Adrenal gland (tissue), 12 donors: ENCODE results near the gene TPRN. TPM values are rescaled to one million over a fixed set of nuclear protein-coding genes. Genes with fewer than 3 reads are reported as not detected.

Experiments used
- DNase-seq, 7 donors: peaks; one replicate each; pipeline ENCODE4 v3.0.0-alpha.2; 2019 to 2020
- H3K27ac ChIP-seq, 5 donors: fragments of 200-600 bp; sonication (generic) in 4 of 5; 1 replicate in 3 of 5; 2 replicates in 2 of 5; pipeline versions ENCODE4 v1.5.1 to v1.8.0; 2016 to 2020; ENCODE audit warnings: mild to moderate bottlenecking in 1 of 5
- H3K27me3 ChIP-seq: fragments of 200-600 bp; 2 replicates; pipeline ENCODE4 v1.8.0; 2021
- H3K36me3 ChIP-seq, 2 donors: fragments of 200-600 bp; replicated peaks in 1 of 2; 1 replicate in 1 of 2; 2 replicates in 1 of 2; pipeline versions ENCODE4 v1.5.1 to v1.8.0; 2018 to 2022
- H3K4me1 ChIP-seq, 2 donors: fragments of 200-600 bp; replicated peaks in 1 of 2; 1 replicate in 1 of 2; 2 replicates in 1 of 2; pipeline versions ENCODE4 v1.5.1 to v1.8.0; 2018 to 2021
- H3K4me3 ChIP-seq, 4 donors: fragments of 200-600 bp; sonication (generic) in 3 of 4; one replicate each; pipeline ENCODE4 v1.5.1; 2016 to 2018
- H3K9me3 ChIP-seq, 3 donors: fragments of 200-600 bp; sonication (generic) in 1 of 3; replicated peaks in 1 of 3; 1 replicate in 2 of 3; 2 replicates in 1 of 3; pipeline versions ENCODE4 v1.5.1 to v1.8.0; 2016 to 2021
- POLR2A ChIP-seq, 2 donors: fragments of 450-650 bp; IDR thresholded peaks; one replicate each; pipeline ENCODE4 v1.6.1; 2017; ENCODE audit warnings: antibody characterized with exemption in 2 of 2, mild to moderate bottlenecking in 2 of 2, moderate library complexity in 1 of 2
- WGBS, 4 donors: extraction: QIAGEN DNeasy Blood & Tissue Kit in 2 of 4; methylation state at CpG; one replicate each; pipeline versions ENCODE4 v1.1.5 to v1.1.7; 2013 to 2017; 5-methylcytosine and 5-hydroxymethylcytosine counted together
- intact Hi-C, 2 donors: fragments of 100-400 bp; cut with DNase I; formaldehyde crosslinking; loops; one replicate each; pipeline versions ENCODE4 v1.14.1 to v1.15.0; 2022 to 2023
- polyA plus RNA-seq, 3 donors: library from polyadenylated mRNA; stranded (reverse); fragments of 200-250 nt in 2 of 3; fragments of 350-450 nt in 1 of 3; fragmentation: Illumina TruSeq in 1 of 3; extraction: RNeasy Lipid Tissue Mini Kit (QIAGEN cat#74804) in 1 of 3; gene quantifications; one replicate each; pipeline ENCODE4 v1.2.3, GENCODE V29; 2013 to 2014
- total RNA-seq, 9 donors: library from RNA; depleted of rRNA in 4 of 9; stranded (reverse); fragments of >200 nt in 4 of 9; fragments of 120-200 nt in 1 of 9; fragmentation: NEBNext Ultra II Directional in 1 of 9; extraction: Animal tissue kit (Norgen Biotek cat#: 25700) in 1 of 9; gene quantifications; one replicate each; pipeline versions ENCODE4 v1.1.0 to v1.2.4, GENCODE V29; 2013 to 2023
- TF ChIP-seq, protein P1 (sequence below), 6 experiments: fragments of 450-650 bp in 4 of 6; fragments of 200-600 bp in 2 of 6; sonication (generic) in 1 of 6; IDR thresholded peaks; 1 replicate in 5 of 6; 2 replicates in 1 of 6; pipeline versions ENCODE4 v1.5.1 to v1.8.0; 2016 to 2021; ENCODE audit warnings: antibody characterized with exemption in 6 of 6, mild to moderate bottlenecking in 2 of 6, moderate library complexity in 1 of 6
- donor health status: healthy with polysubstance abuse.
- donor health status: Bipolar disorder and iron deficiency.
- donor health status: DM: yes; HTN: yes; CAD: no.
- donor health status: DM: no; HTN: no; CAD: no.
- donor health status: DM: no; HTN: no; CAD: no.
- donor health status: DM: yes; HTN: yes; CAD: no.

The TPRN gene
- total and polyA plus RNA-seq, 12 donors = 1.4 to 23.5 (median 8.5) TPM

DNA sequence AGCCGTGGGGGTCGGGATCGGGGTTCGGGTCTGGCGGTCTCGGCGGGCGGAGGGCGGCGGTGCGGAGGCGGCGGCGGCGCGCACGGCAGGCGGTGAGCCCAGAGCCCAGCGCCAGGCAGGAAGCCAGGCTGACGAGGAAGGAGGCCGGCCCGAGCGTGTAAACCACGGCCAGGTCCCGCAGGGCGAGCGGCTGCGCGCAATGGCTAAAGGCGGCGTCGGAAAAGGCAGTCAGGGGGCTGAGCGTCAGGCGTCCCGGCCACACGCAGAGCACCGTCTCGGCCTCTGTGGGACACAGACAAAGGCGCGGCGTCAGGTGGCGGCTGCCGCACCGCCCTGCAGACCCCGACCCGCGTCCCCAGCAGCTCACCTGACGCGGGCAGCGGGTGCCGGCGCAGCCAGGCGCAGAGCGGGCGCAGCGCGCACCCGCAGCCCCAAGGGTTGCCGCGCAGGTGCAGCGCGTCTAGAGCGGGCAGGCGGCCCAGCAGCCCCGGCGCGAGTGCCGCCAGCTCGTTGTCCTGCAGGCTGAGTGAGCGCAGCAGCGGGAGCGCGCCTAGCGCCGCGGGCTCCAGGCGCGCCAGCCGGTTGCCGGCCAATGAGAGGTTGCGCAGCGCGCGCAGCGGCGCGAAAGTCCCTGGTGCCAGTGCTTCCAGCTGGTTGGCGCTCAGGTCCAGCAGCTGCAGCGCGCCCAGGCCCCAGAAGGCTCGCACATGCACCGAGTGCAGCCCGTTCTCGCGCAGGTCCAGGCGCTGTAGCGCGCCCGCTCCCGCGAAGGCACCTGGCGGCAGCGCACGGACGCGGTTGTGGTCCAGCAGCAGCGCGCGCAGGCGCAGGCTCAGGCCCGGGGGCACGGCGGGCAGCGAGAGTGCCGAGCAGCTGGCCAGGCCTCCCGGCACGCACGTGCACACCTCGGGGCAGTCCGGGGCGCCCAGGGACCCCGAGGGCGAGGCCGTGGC lies 31.4 kb downstream of the TPRN start:
- intact Hi-C loops = no loop called here
- DNase-seq = peak in 1 of 7 donors; percentile 26
- Histone ChIP-seq H3K27me3 (peaks cover 80% of the 10 kb centered on the region), H3K9me3 (no peaks in the 10 kb centered on the region), H3K36me3 (no peaks in the 10 kb centered on the region), H3K4me3 (peak overlapping the region in 1 of 4 donors; percentile 23), H3K27ac (no peak overlapping the region), H3K4me1 (peaks cover 10 to 20% of the 10 kb centered on the region in 2 donors)
- TF ChIP-seq POLR2A (IDR thresholded peaks at IDR 0.05) = no peak
- TF ChIP-seq, protein P1, sequence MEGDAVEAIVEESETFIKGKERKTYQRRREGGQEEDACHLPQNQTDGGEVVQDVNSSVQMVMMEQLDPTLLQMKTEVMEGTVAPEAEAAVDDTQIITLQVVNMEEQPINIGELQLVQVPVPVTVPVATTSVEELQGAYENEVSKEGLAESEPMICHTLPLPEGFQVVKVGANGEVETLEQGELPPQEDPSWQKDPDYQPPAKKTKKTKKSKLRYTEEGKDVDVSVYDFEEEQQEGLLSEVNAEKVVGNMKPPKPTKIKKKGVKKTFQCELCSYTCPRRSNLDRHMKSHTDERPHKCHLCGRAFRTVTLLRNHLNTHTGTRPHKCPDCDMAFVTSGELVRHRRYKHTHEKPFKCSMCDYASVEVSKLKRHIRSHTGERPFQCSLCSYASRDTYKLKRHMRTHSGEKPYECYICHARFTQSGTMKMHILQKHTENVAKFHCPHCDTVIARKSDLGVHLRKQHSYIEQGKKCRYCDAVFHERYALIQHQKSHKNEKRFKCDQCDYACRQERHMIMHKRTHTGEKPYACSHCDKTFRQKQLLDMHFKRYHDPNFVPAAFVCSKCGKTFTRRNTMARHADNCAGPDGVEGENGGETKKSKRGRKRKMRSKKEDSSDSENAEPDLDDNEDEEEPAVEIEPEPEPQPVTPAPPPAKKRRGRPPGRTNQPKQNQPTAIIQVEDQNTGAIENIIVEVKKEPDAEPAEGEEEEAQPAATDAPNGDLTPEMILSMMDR (IDR thresholded peaks at IDR 0.05) = no peak
- WGBS, 4 donors = 0 to 2% (median 1%) methylated on average over 20 to 124 of the region's 124 CpGs

GRCh38 chr9:137168573-137168903 lies 32.0 kb downstream of the TPRN start:
- DNase-seq = no peak
- Histone ChIP-seq H3K4me1 (peaks cover 10 to 20% of the 10 kb centered on the region in 2 donors), H3K9me3 (no peaks in the 10 kb centered on the region), H3K27ac (no peak overlapping the region), H3K4me3 (peak overlapping the region in 1 of 4 donors; percentile 23), H3K27me3 (peaks cover 86% of the 10 kb centered on the region), H3K36me3 (no peaks in the 10 kb centered on the region)
- TF ChIP-seq POLR2A (IDR thresholded peaks at IDR 0.05) = no peak
- TF ChIP-seq, protein P1 (IDR thresholded peaks at IDR 0.05) = no peak
- intact Hi-C loops = no loop called here
- WGBS, 4 donors = 1% methylated on average over 18 to 36 of the region's 36 CpGs; no CpG with 5 or more reads in 1 of the 4 donors

DNA sequence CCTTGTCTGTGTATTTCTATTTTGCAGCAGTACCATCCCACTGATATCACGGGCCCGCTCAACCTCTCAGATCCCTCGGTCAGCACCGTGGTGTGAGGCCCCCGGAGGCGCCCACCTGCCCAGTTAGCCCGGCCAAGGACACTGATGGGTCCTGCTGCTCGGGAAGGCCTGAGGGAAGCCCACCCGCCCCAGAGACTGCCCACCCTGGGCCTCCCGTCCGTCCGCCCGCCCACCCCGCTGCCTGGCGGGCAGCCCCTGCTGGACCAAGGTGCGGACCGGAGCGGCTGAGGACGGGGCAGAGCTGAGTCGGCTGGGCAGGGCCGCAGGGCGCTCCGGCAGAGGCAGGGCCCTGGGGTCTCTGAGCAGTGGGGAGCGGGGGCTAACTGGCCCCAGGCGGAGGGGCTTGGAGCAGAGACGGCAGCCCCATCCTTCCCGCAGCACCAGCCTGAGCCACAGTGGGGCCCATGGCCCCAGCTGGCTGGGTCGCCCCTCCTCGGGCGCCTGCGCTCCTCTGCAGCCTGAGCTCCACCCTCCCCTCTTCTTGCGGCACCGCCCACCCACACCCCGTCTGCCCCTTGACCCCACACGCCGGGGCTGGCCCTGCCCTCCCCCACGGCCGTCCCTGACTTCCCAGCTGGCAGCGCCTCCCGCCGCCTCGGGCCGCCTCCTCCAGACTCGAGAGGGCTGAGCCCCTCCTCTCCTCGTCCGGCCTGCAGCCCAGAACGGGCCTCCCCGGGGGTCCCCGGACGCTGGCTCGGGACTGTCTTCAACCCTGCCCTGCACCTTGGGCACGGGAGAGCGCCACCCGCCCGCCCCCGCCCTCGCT lies 32.6 kb downstream of the TPRN start:
- intact Hi-C loops = no loop called here
- Histone ChIP-seq H3K4me3 (no peak overlapping the region), H3K4me1 (peaks cover 10 to 24% of the 10 kb centered on the region in 2 donors), H3K36me3 (no peaks in the 10 kb centered on the region), H3K27me3 (peaks cover 92% of the 10 kb centered on the region), H3K9me3 (no peaks in the 10 kb centered on the region), H3K27ac (no peak overlapping the region)
- 1 to 10% (median 4%) methylated on average over 2 to 57 of the region's 57 CpGs for WGBS, 4 donors
- DNase-seq = no peak
- no peak for TF ChIP-seq POLR2A (IDR thresholded peaks at IDR 0.05)
- TF ChIP-seq, protein P1 (IDR thresholded peaks at IDR 0.05) = no peak

DNA sequence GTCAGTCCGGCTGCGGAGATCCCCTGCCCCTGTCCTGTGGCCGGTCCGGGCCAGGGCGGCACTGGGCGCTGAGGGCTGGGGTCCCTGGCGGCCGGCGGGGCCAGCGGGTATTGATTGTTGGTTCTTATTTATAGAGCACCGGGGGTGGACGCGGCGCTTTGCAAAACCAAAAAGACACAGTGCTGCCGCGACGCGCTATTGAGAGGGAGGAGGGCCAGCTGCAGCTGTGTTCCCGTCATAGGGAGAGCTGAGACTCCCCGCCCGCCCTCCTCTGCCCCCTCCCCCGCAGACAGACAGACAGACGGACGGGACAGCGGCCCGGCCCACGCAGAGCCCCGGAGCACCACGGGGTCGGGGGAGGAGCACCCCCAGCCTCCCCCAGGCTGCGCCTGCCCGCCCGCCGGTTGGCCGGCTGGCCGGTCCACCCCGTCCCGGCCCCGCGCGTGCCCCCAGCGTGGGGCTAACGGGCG lies 33.2 kb downstream of the TPRN start:
- H3K36me3 ChIP-seq = no peaks in the 10 kb centered on the region
- H3K27me3 ChIP-seq = peaks cover 97% of the 10 kb centered on the region
- H3K9me3 ChIP-seq = no peaks in the 10 kb centered on the region
- H3K27ac ChIP-seq = no peak overlapping the region
- intact Hi-C loops = no loop called here
- no peak for DNase-seq
- H3K4me3 ChIP-seq = no peak overlapping the region
- WGBS, 4 donors = 16 to 22% (median 21%) methylated on average over 1 to 44 of the region's 44 CpGs
- H3K4me1 ChIP-seq = peaks cover 10 to 30% of the 10 kb centered on the region in 2 donors
- TF ChIP-seq, protein P1 (IDR thresholded peaks at IDR 0.05) = no peak
- no peak for TF ChIP-seq POLR2A (IDR thresholded peaks at IDR 0.05)
